ENCODE results near the gene CPLANE2.

DNA sequence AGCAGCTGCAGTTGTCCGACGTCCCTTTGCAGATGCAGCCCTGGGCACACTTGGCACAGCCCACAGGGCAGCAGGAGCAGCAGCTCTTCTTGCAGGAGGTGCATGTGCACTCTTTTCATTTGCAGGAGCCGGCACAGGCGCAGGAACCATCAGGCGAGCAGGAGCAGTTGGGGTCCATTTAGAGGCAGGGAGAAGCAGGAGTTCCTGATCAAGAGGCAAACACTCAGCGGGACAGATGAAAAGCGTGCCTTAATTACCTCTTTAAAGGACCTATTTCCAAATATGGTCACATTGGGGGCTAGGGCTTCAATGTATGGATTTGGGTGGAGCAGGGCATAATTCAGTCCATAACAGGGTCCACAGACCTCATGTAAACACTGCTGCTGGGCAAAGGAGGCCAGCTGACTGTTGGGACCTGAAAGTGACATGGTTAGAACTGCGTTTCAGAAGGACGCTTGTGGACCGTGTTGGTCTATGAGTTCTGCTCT lies 4.3 kb upstream of the CPLANE2 start:
- no peak for TF ChIP-seq NFYB (CRISPR knock-in tag; conservative IDR thresholded peaks at IDR 0.05; ENCODE audit: low read depth)
- TF ChIP-seq, protein P1, sequence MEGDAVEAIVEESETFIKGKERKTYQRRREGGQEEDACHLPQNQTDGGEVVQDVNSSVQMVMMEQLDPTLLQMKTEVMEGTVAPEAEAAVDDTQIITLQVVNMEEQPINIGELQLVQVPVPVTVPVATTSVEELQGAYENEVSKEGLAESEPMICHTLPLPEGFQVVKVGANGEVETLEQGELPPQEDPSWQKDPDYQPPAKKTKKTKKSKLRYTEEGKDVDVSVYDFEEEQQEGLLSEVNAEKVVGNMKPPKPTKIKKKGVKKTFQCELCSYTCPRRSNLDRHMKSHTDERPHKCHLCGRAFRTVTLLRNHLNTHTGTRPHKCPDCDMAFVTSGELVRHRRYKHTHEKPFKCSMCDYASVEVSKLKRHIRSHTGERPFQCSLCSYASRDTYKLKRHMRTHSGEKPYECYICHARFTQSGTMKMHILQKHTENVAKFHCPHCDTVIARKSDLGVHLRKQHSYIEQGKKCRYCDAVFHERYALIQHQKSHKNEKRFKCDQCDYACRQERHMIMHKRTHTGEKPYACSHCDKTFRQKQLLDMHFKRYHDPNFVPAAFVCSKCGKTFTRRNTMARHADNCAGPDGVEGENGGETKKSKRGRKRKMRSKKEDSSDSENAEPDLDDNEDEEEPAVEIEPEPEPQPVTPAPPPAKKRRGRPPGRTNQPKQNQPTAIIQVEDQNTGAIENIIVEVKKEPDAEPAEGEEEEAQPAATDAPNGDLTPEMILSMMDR (IDR thresholded peaks at IDR 0.05), result no peak
- TF ChIP-seq, protein P2, sequence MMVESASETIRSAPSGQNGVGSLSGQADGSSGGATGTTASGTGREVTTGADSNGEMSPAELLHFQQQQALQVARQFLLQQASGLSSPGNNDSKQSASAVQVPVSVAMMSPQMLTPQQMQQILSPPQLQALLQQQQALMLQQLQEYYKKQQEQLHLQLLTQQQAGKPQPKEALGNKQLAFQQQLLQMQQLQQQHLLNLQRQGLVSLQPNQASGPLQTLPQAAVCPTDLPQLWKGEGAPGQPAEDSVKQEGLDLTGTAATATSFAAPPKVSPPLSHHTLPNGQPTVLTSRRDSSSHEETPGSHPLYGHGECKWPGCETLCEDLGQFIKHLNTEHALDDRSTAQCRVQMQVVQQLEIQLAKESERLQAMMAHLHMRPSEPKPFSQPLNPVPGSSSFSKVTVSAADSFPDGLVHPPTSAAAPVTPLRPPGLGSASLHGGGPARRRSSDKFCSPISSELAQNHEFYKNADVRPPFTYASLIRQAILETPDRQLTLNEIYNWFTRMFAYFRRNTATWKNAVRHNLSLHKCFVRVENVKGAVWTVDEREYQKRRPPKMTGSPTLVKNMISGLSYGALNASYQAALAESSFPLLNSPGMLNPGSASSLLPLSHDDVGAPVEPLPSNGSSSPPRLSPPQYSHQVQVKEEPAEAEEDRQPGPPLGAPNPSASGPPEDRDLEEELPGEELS (CRISPR knock-in tag; IDR thresholded peaks at IDR 0.05), result no peak

All from WTC11 (cell line).